ENCODE measurements around the gene KRABD2. TPM values are rescaled to one million over a fixed set of nuclear protein-coding genes. Genes with fewer than 3 reads are reported as not detected.

Gene KRABD2

Other genes with a start within 250 kb of the KRABD2 start
- gene PER1, start 224.3 kb downstream of the KRABD2 start, total RNA-seq, result 10 to 100 TPM; 12.2 to 51.5 (median 27.3) TPM
- gene VAMP2, start 213.8 kb downstream of the KRABD2 start, total RNA-seq, result 100 to 1,000 TPM in 1 of 8 experiments, 10 to 100 TPM in 6, 1 to 10 TPM in 1; 8.3 to 148 (median 39.3) TPM
- 10 to 100 TPM in 7 of 8 experiments, 1 to 10 TPM in 1; 5.8 to 54.2 (median 30.1) TPM for gene TMEM107, start 200.3 kb downstream of the KRABD2 start, total RNA-seq
- gene BORCS6, start 186.5 kb downstream of the KRABD2 start, total RNA-seq, result 10 to 100 TPM in 1 of 8 experiments, 1 to 10 TPM in 7; 3.5 to 11.1 (median 5.6) TPM
- 10 to 100 TPM in 3 of 8 experiments, 1 to 10 TPM in 4, under 1 TPM in 1; 0.71 to 70.7 (median 3.0) TPM for gene AURKB, start 166.1 kb downstream of the KRABD2 start, total RNA-seq
- 10 to 100 TPM in 5 of 8 experiments, 1 to 10 TPM in 3; 3.9 to 20.9 (median 12.2) TPM for gene CTC1, start 128.6 kb downstream of the KRABD2 start, total RNA-seq
- gene PFAS, start 127.4 kb downstream of the KRABD2 start, total RNA-seq, result 10 to 100 TPM; 19.6 to 71.5 (median 28.3) TPM
- 10 to 100 TPM; 17.0 to 26.9 (median 23.1) TPM for gene RANGRF, start 88.0 kb downstream of the KRABD2 start, total RNA-seq
- gene SLC25A35, start 81.3 kb downstream of the KRABD2 start, total RNA-seq, result 1 to 10 TPM; 1.0 to 7.9 (median 2.5) TPM
- gene ARHGEF15, start 66.5 kb downstream of the KRABD2 start, total RNA-seq, result 1 to 10 TPM in 2 of 8 experiments, under 1 TPM in 4, not detected in 2; 0.13 to 1.6 (median 0.34) TPM
- under 1 TPM in 1 of 8 experiments, not detected in 7; 0.25 TPM for gene ODF4, start 36.9 kb downstream of the KRABD2 start, total RNA-seq
- 1,000 to 10,000 TPM; 3,314 to 6,110 (median 4,631) TPM for gene RPL26, start 6.5 kb upstream of the KRABD2 start, total RNA-seq
- gene RNF222, start 21.1 kb upstream of the KRABD2 start, total RNA-seq, result under 1 TPM; 0.11 to 0.81 (median 0.19) TPM
- 10 to 100 TPM; 31.8 to 63.6 (median 54.6) TPM for gene NDEL1, start 59.2 kb upstream of the KRABD2 start, total RNA-seq

All from motor neuron (in vitro differentiated cells).